HepG2 (cell line): ENCODE measurements around the gene ENC1. TPM values are rescaled to one million over a fixed set of nuclear protein-coding genes. Genes with fewer than 3 reads are reported as not detected.

Experiments
- ADNP ChIP-seq: sonication (generic); formaldehyde crosslinking; IDR thresholded peaks from 2 replicates; pipeline ENCODE4 v1.4.0; 2020; ENCODE audit warnings: missing genetic modification reagents
- AHR ChIP-seq: IDR thresholded peaks from 2 replicates; pipeline ENCODE4 v1.6.1; 2018; ENCODE audit warnings: missing genetic modification reagents, missing compliant biosample characterization
- HMG20A ChIP-seq: IDR thresholded peaks from 2 replicates; pipeline ENCODE4 v1.6.1; 2016; ENCODE audit warnings: borderline replicate concordance
- IRX3 ChIP-seq: sonication (generic); formaldehyde crosslinking; IDR thresholded peaks from 2 replicates; pipeline ENCODE4 v1.8.1; 2023; ENCODE audit warnings: mild to moderate bottlenecking, low read depth, missing genetic modification reagents, borderline replicate concordance
- KAT8 ChIP-seq: IDR thresholded peaks from 2 replicates; pipeline ENCODE4 v1.6.1; 2016; ENCODE audit warnings: missing genetic modification reagents, missing compliant biosample characterization
- KLF15 ChIP-seq: sonication (generic); formaldehyde crosslinking; IDR thresholded peaks from 2 replicates; pipeline ENCODE4 v1.8.1; 2023; ENCODE audit warnings: borderline replicate concordance, mild to moderate bottlenecking, inconsistent platforms, missing genetic modification reagents, mixed read lengths
- MED8 ChIP-seq: sonication (generic); formaldehyde crosslinking; IDR thresholded peaks from 2 replicates; pipeline ENCODE4 v1.8.1; 2023; ENCODE audit warnings: mild to moderate bottlenecking, missing genetic modification reagents; ENCODE audit not compliant: insufficient replicate concordance
- MXD4 ChIP-seq: IDR thresholded peaks from 2 replicates; pipeline ENCODE4 v1.6.1; 2016; ENCODE audit warnings: mild to moderate bottlenecking, missing biosample characterization, missing genetic modification reagents
- NFKBIZ ChIP-seq: IDR thresholded peaks from 2 replicates; pipeline ENCODE4 v1.6.1; 2018; ENCODE audit warnings: missing genetic modification reagents, missing compliant biosample characterization
- RFX3 ChIP-seq: IDR thresholded peaks from 2 replicates; pipeline ENCODE4 v1.6.1; 2016; ENCODE audit warnings: missing biosample characterization, missing genetic modification reagents
- RNF219 ChIP-seq: sonication (generic); formaldehyde crosslinking; IDR thresholded peaks from 2 replicates; pipeline ENCODE4 v1.5.0; 2020; ENCODE audit warnings: mild to moderate bottlenecking, missing genetic modification reagents
- SOX6 ChIP-seq, 2 experiments: fragments of 450-650 bp in 1 of 2; sonication (generic) in 1 of 2; formaldehyde crosslinking in 1 of 2; IDR thresholded peaks; 2 replicates each; pipeline versions ENCODE4 v1.4.0 to v1.6.1; 2017 to 2020; ENCODE audit warnings: antibody characterized with exemption in 1 of 2, mild to moderate bottlenecking in 1 of 2, missing genetic modification reagents in 1 of 2
- TGIF2 ChIP-seq: IDR thresholded peaks from 2 replicates; pipeline ENCODE4 v1.6.1; 2016; ENCODE audit warnings: control low read depth, missing compliant biosample characterization
- ZBTB33 ChIP-seq: sonication (generic); formaldehyde crosslinking; IDR thresholded peaks from 2 replicates; pipeline ENCODE4 v1.4.0; 2020; ENCODE audit warnings: missing genetic modification reagents
- ZBTB42 ChIP-seq: sonication (generic); formaldehyde crosslinking; IDR thresholded peaks from 2 replicates; pipeline ENCODE4 v1.5.0; 2020; ENCODE audit warnings: mild to moderate bottlenecking, missing genetic modification reagents
- ZFY ChIP-seq: sonication (generic); formaldehyde crosslinking; IDR thresholded peaks from 2 replicates; pipeline ENCODE4 v1.4.0; 2020; ENCODE audit warnings: missing genetic modification reagents
- ZFYVE20 ChIP-seq: sonication (generic); formaldehyde crosslinking; IDR thresholded peaks from 2 replicates; pipeline ENCODE4 v1.8.0; 2023; ENCODE audit warnings: low read depth, mild to moderate bottlenecking, moderate library complexity, missing genetic modification reagents, borderline replicate concordance
- ZNF263 ChIP-seq: sonication (generic); formaldehyde crosslinking; IDR thresholded peaks from 2 replicates; pipeline ENCODE4 v1.4.0; 2020; ENCODE audit warnings: missing genetic modification reagents
- ZNF432 ChIP-seq: sonication (generic); formaldehyde crosslinking; IDR thresholded peaks from 2 replicates; pipeline ENCODE4 v1.5.0; 2020; ENCODE audit warnings: missing genetic modification reagents, mild to moderate bottlenecking, borderline replicate concordance
- ZNF496 ChIP-seq: sonication (generic); formaldehyde crosslinking; IDR thresholded peaks from 2 replicates; pipeline ENCODE4 v1.8.1; 2023; ENCODE audit warnings: mild to moderate bottlenecking, moderate library complexity, missing genetic modification reagents; ENCODE audit not compliant: insufficient replicate concordance
- ZNF503 ChIP-seq: sonication (generic); formaldehyde crosslinking; IDR thresholded peaks from 2 replicates; pipeline ENCODE4 v1.4.0; 2020; ENCODE audit warnings: missing genetic modification reagents
- ZNF567 ChIP-seq: sonication (generic); formaldehyde crosslinking; IDR thresholded peaks from 2 replicates; pipeline ENCODE4 v1.8.1; 2023; ENCODE audit warnings: mild to moderate bottlenecking, missing genetic modification reagents, borderline replicate concordance
- polyA plus RNA-seq, 8 experiments: library from polyadenylated mRNA; depleted of rRNA in 3 of 8; stranded (reverse) in 7 of 8; unstranded in 1 of 8; fragments of >200 nt; fragmentation: Illumina TruSeq in 4 of 8; extraction: Trizol in 4 of 8; gene quantifications; 2 replicates each; pipeline versions ENCODE4 v1.2.1 to v1.2.3, GENCODE V29; 2011 to 2016; ENCODE audit warnings: low read depth in 4 of 8, missing spikeins in 1 of 8, mixed read lengths in 1 of 8; ENCODE audit not compliant: insufficient read depth in 1 of 8
- total RNA-seq, 5 experiments: library from RNA; depleted of rRNA; stranded (reverse); fragments of >200 nt; fragmentation: Illumina TruSeq; extraction: Trizol; gene quantifications; 2 replicates each; pipeline ENCODE4 v1.2.3, GENCODE V29; 2016; ENCODE audit warnings: low read depth in 1 of 5
- TF ChIP-seq, protein P1 (sequence below): sonication (generic); formaldehyde crosslinking; IDR thresholded peaks from 2 replicates; pipeline ENCODE4 v1.5.1; 2020; ENCODE audit warnings: mild to moderate bottlenecking, missing genetic modification reagents, borderline replicate concordance

The ENC1 gene
- total and polyA plus RNA-seq, 2 of the 13 experiments (the other 11 are each of a cell fraction or from before 2014, with no cell fraction given) = 63.8 to 64.4 TPM

- TF ChIP-seq NFKBIZ = no peak
- TF ChIP-seq MED8 = no peak
- no peak for TF ChIP-seq ZNF503 (CRISPR knock-in tag)
- TF ChIP-seq, protein P1, sequence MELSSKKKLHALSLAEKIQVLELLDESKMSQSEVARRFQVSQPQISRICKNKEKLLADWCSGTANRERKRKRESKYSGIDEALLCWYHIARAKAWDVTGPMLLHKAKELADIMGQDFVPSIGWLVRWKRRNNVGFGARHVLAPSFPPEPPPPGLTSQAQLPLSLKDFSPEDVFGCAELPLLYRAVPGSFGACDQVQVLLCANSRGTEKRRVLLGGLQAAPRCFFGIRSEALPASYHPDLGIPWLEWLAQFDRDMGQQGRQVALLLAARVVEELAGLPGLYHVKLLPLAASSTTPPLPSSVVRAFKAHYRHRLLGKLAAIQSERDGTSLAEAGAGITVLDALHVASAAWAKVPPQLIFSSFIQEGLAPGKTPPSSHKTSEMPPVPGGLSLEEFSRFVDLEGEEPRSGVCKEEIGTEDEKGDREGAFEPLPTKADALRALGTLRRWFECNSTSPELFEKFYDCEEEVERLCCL (CRISPR knock-in tag) = no peak
- TF ChIP-seq RFX3 (CRISPR knock-in tag) = no peak
- 0 out of 2 replicates have a peak, but pooled peaks have one; percentile 1 for TF ChIP-seq KAT8
- no peak for TF ChIP-seq TGIF2 (CRISPR knock-in tag)
- TF ChIP-seq ZNF496 (CRISPR knock-in tag) = no peak
- TF ChIP-seq SOX6 (IDR thresholded peaks at IDR 0.05) = no peak
- TF ChIP-seq SOX6 (CRISPR knock-in tag; IDR thresholded peaks at IDR 0.05) = no peak
- no peak for TF ChIP-seq ZNF567 (CRISPR knock-in tag)
- no peak for TF ChIP-seq IRX3 (CRISPR knock-in tag)
- no peak for TF ChIP-seq HMG20A (CRISPR knock-in tag)
- no peak for TF ChIP-seq ZBTB33 (CRISPR knock-in tag)
- no peak for TF ChIP-seq KLF15 (CRISPR knock-in tag)
- no peak for TF ChIP-seq RNF219 (CRISPR knock-in tag)
- TF ChIP-seq ZBTB42 (CRISPR knock-in tag) = no peak
- TF ChIP-seq ZNF263 = peak; percentile 30; the same call in 1 of the 2 replicates
- no peak for TF ChIP-seq MXD4 (CRISPR knock-in tag)
- TF ChIP-seq ZFY (CRISPR knock-in tag) = no peak
- TF ChIP-seq ZFYVE20 (CRISPR knock-in tag) = no peak
- no peak for TF ChIP-seq ADNP (CRISPR knock-in tag)
- TF ChIP-seq ZNF432 (CRISPR knock-in tag) = no peak
- no peak for TF ChIP-seq AHR (CRISPR knock-in tag)
These were observed 32.7 kb upstream of the ENC1 start (continued) for GRCh38 chr5:74673011-74673790.
